Transverse colon (tissue), 4 donors: Measurements from ENCODE around the gene LIMK2. TPM values are rescaled to one million over a fixed set of nuclear protein-coding genes. Genes with fewer than 3 reads are reported as not detected.
"Not testable (repeated sequence)": the region's sequence is repeated elsewhere in the genome, so short reads cannot be mapped to it uniquely, and the experiment has no call there.

Experiments
- DNase-seq: peaks from one replicate; pipeline ENCODE4 v3.0.0-alpha.2; 2019
- H3K27ac ChIP-seq, 4 donors: fragments of 200-600 bp; sonication (generic); 2 replicates each; pipeline ENCODE4 v1.5.1; 2016 to 2018; ENCODE audit warnings: inconsistent platforms in 4 of 4
- H3K27me3 ChIP-seq: fragments of 200-600 bp; sonication (generic); 2 replicates; pipeline ENCODE4 v1.5.1; 2017; ENCODE audit warnings: inconsistent platforms
- H3K36me3 ChIP-seq, 4 donors: fragments of 200-600 bp; sonication (generic); 2 replicates each; pipeline ENCODE4 v1.5.1; 2017 to 2019; ENCODE audit warnings: inconsistent platforms in 4 of 4
- H3K4me1 ChIP-seq, 4 donors: fragments of 200-600 bp; sonication (generic); 2 replicates each; pipeline ENCODE4 v1.5.1; 2017 to 2020; ENCODE audit warnings: inconsistent platforms in 4 of 4
- H3K4me3 ChIP-seq, 4 donors: fragments of 200-600 bp; sonication (generic); 1 replicate in 1 of 4; 2 replicates in 3 of 4; pipeline versions ENCODE4 v1.5.1 to v1.6.1; 2017 to 2019; ENCODE audit warnings: inconsistent platforms in 4 of 4
- H3K9me3 ChIP-seq, 2 donors: fragments of 200-600 bp; sonication (generic); 2 replicates each; pipeline ENCODE4 v1.5.1; 2017 to 2019; ENCODE audit warnings: inconsistent platforms in 2 of 2
- EP300 ChIP-seq: sonication (generic); formaldehyde crosslinking; IDR thresholded peaks from one replicate; pipeline ENCODE4 v1.6.1; 2017; ENCODE audit warnings: antibody characterized with exemption, low read depth
- POLR2A ChIP-seq: fragments of 450-650 bp; IDR thresholded peaks from one replicate; pipeline ENCODE4 v1.6.1; 2016; ENCODE audit warnings: antibody characterized with exemption, mild to moderate bottlenecking, moderate library complexity
- POLR2AphosphoS5 ChIP-seq, 3 donors: sonication (generic); formaldehyde crosslinking; IDR thresholded peaks; one replicate each; pipeline ENCODE4 v1.6.1; 2016; ENCODE audit warnings: antibody characterized with exemption in 3 of 3
- WGBS, 2 donors: methylation state at CpG; one replicate each; pipeline ENCODE4 v1.1.5; 2018; ENCODE audit warnings: low coverage in 1 of 2; 5-methylcytosine and 5-hydroxymethylcytosine counted together
- in situ Hi-C, 4 donors: fragments of 200-750 bp; cut with MboI; loops; one replicate each; pipeline versions ENCODE4 v1.15.0 to v1.15.1; 2017; ENCODE audit warnings: low sequenced_read_pairs in 3 of 4, low pct_ligation_motif_present in 1 of 4, low pct_unique_long_range_greater_than_20kb in 1 of 4
- intact Hi-C: fragments of 100-400 bp; cut with DNase I; formaldehyde crosslinking; loops from one replicate; pipeline ENCODE4 v1.15.1; 2023; ENCODE audit warnings: low total_unique reads
- total RNA-seq, 4 donors: library from RNA; depleted of rRNA; stranded (reverse); fragments of >200 nt; gene quantifications; one replicate each; pipeline ENCODE4 v1.1.0, GENCODE V29; 2016
- TF ChIP-seq, protein P1 (sequence below), 5 experiments: fragments of 200-600 bp in 3 of 5; fragments of 450-650 bp in 2 of 5; sonication (generic) in 3 of 5; IDR thresholded peaks; 1 replicate in 2 of 5; 2 replicates in 3 of 5; pipeline ENCODE4 v1.5.1; 2016 to 2017; ENCODE audit warnings: antibody characterized with exemption in 5 of 5, inconsistent platforms in 3 of 5, mild to moderate bottlenecking in 2 of 5, moderate library complexity in 1 of 5

Gene LIMK2
- total RNA-seq, 4 donors from 2014 or later = 124 to 283 (median 210) TPM

DNA sequence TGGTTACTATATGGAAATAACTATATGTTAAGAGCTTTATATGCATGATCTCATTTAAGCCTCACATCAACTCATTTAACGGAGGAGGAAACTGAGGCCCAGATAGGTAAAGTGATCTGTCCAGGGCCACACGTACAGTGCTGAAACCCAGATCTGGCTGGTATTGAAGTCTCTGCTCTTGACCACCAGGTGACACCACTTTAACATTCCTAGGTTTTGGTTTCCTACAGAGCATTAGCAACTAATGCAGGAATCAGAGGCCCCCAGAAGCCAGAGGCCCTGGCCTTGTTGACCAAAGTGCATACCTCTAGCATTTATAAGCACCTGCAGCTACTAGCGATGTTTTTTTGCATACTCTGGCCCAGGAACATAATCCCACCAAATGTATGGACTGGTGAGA lies 12.9 kb upstream of the LIMK2 start:
- in situ Hi-C loops (no loop called here), intact Hi-C loops (no loop called here)
- Histone ChIP-seq H3K36me3 (peaks cover 0 to 28% (median 9%) of the 10 kb centered on the region in 4 donors), H3K9me3 (no peaks in the 10 kb centered on the region), H3K27me3 (no peaks in the 10 kb centered on the region), H3K4me1 (peaks cover 0 to 2% (median 0%) of the 10 kb centered on the region in 4 donors), H3K4me3 (no peak overlapping the region), H3K27ac (no peak overlapping the region)
- DNase-seq = no peak
- WGBS, 2 donors = 95% methylated on average over 3 of the region's 3 CpGs; no CpG with 5 or more reads in 1 of the 2 donors
- TF ChIP-seq, protein P1, sequence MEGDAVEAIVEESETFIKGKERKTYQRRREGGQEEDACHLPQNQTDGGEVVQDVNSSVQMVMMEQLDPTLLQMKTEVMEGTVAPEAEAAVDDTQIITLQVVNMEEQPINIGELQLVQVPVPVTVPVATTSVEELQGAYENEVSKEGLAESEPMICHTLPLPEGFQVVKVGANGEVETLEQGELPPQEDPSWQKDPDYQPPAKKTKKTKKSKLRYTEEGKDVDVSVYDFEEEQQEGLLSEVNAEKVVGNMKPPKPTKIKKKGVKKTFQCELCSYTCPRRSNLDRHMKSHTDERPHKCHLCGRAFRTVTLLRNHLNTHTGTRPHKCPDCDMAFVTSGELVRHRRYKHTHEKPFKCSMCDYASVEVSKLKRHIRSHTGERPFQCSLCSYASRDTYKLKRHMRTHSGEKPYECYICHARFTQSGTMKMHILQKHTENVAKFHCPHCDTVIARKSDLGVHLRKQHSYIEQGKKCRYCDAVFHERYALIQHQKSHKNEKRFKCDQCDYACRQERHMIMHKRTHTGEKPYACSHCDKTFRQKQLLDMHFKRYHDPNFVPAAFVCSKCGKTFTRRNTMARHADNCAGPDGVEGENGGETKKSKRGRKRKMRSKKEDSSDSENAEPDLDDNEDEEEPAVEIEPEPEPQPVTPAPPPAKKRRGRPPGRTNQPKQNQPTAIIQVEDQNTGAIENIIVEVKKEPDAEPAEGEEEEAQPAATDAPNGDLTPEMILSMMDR (IDR thresholded peaks at IDR 0.05) = peak in 3 of 5 experiments; percentile 9 to 17 (median 13)
- TF ChIP-seq POLR2AphosphoS5 (IDR thresholded peaks at IDR 0.05) = no peak
- no peak for TF ChIP-seq POLR2A
- TF ChIP-seq EP300 = no peak

DNA sequence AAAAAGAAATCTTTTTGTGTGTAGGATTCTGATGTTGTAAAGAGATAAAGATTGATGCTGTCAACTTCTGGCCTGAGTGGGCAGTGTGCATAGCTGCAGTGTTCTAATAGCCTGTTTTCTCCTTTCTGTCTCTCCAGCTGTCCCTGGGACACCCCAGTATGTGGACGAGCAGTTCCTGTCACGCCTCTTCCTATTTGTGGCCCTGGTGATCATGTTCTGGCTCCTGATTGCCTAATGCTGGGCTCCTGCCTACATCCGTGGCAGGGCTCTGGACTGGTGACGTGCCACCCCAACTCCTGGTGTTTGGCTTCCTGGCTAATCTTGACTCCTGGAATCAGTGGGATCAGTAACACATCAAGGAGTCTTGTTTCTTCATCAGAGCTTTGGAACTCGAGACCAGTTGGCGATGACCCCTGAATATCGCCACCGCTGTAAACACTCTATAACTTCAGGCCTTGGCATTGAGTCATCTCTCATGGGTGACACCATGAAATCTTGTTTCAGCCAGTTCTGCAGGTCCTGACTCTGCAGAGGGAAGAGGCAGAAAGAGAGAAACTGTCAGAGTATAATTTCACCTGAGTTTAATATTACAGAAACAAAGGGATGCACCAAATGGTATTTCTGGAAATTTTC lies 7.6 kb upstream of the LIMK2 start:
- H3K4me3 ChIP-seq, H3K36me3 ChIP-seq, H3K27me3 ChIP-seq, intact Hi-C loops, H3K9me3 ChIP-seq, DNase-seq: not testable (repeated sequence)
- peaks cover 0 to 24% (median 2%) of the 10 kb centered on the region in 4 donors for H3K4me1 ChIP-seq
- H3K27ac ChIP-seq = peak overlapping the region in 1 of 4 donors; percentile 7
- 73% methylated on average over 8 of the region's 8 CpGs; no CpG with 5 or more reads in 1 of the 2 donors for WGBS, 2 donors
- in situ Hi-C loops = loop anchor here in 1 of 4 donors (10.0 kb wide), 1 partner anchor 50 kb away; no protein-coding TSS in a partner anchor

DNA sequence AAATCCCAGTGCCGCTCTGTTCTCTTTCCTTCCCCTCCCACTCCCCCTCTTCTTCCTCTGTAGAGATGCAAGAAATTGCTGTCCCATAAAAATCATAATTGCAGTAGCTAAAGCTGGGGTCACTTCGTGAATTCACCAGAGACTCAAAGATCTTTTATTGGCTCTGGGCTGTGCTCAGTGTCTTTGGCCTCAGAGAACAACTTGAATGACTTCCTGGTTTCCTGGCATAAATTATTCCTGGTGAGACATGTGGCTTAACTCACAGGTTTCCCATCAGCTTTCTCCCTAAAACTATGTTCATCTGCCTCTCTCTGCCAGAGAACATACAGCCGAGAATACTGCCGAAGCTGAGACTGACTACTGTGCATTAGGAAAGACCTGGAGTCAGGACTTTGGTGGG lies 7.0 kb upstream of the LIMK2 start:
- H3K4me3 ChIP-seq, intact Hi-C loops, DNase-seq, H3K36me3 ChIP-seq, H3K27me3 ChIP-seq, H3K9me3 ChIP-seq: not testable (repeated sequence)
- WGBS, 2 donors = 37 to 40% methylated on average over 1 to 2 of the region's 4 CpGs
- H3K4me1 ChIP-seq = peaks cover 0 to 24% (median 2%) of the 10 kb centered on the region in 4 donors
- in situ Hi-C loops = loop anchor here in 1 of 4 donors (10.0 kb wide), 1 partner anchor 50 kb away; no protein-coding TSS in a partner anchor
- H3K27ac ChIP-seq = peak overlapping the region in 1 of 4 donors; percentile 7

DNA sequence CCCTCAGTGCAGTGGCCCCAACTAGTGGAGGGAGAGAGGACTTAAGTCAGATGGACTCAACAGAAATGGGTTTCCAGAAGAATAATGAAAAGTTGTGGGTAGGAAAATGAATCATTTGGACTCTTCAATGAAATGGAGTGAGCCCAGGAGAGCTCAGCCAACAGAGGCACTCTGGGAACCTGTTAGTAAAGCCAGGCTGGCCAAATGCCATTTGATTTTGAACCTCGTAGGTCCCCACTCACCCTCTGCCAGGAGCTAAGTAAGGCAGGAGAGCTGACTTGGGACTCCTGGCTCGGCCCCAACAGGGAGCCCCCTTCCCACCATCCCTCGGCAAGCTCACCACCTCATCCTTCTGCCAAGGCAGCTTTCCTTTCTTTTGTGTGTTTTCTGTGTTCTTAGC lies 5.6 kb upstream of the LIMK2 start:
- DNase-seq, H3K4me3 ChIP-seq, H3K27ac ChIP-seq, intact Hi-C loops, H3K9me3 ChIP-seq, H3K36me3 ChIP-seq, H3K27me3 ChIP-seq: not testable (repeated sequence)
- WGBS, 2 donors = 50 to 87% methylated on average over 1 to 3 of the region's 3 CpGs
- in situ Hi-C loops = loop anchor here in 1 of 4 donors (10.0 kb wide), 1 partner anchor 48 kb away; no protein-coding TSS in a partner anchor
- peaks cover 0 to 37% (median 14%) of the 10 kb centered on the region in 4 donors for H3K4me1 ChIP-seq

DNA sequence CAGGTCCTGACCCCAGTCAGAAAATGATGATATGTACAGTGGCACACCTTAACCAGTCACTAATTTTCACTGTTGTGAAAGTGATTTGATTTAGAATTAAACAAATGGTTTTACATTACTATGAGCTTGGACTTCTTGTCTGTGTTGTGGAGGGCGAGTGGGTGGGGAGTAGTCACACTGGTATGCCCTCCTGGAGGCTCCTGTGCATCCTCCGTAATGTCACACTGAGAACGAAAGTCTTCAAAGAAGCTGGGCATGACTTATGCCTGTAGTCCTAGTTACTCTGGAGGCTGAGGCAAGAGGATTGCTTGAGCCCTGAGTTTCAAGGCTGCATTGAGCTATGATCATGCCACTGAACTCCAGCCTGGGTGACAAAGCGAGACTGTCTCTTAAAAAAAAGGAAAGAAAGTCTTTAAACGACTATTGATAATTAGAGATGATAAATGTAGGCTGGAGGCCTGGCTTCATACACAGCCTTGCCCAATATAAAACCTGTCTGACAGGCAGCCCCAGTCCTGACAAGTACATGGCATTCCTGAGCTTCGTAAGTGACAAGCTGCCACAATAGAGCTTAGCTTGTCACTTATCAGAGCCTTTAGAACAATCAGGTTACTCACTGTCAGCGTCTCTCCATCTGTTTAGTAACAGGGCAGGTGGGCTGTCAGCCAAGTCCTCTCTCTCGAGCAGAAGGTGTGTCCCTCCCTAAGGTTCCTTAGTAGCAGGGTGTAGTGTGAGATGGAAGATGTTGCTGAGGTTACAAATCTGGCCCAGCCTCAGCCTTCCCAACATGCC lies 5.0 kb upstream of the LIMK2 start:
- intact Hi-C loops (no loop called here), in situ Hi-C loops (loop anchor here in 1 of 4 donors (10.0 kb wide), 1 partner anchor 48 kb away; no protein-coding TSS in a partner anchor)
- peak; percentile 76 for DNase-seq
- Histone ChIP-seq H3K27me3 (no peaks in the 10 kb centered on the region), H3K27ac (peak overlapping the region in 3 of 4 donors; percentile 25 to 35 (median 34)), H3K9me3 (no peaks in the 10 kb centered on the region), H3K36me3 (peaks cover 0 to 6% (median 0%) of the 10 kb centered on the region in 4 donors), H3K4me1 (peaks cover 0 to 41% (median 18%) of the 10 kb centered on the region in 4 donors), H3K4me3 (no peak overlapping the region)
- 64 to 72% methylated on average over 2 to 8 of the region's 8 CpGs for WGBS, 2 donors
- TF ChIP-seq POLR2A = no peak
- no peak for TF ChIP-seq EP300
- TF ChIP-seq, protein P1 (IDR thresholded peaks at IDR 0.05) = no peak
- no peak for TF ChIP-seq POLR2AphosphoS5 (IDR thresholded peaks at IDR 0.05)
